Motor neuron (in vitro differentiated cells): ENCODE results near the gene PROM2. TPM values are rescaled to one million over a fixed set of nuclear protein-coding genes. Genes with fewer than 3 reads are reported as not detected.
A peak's percentile ranks its signal among the peaks of the same experiment; 100 is the strongest.

ENCODE experiments used
- ATAC-seq, 8 experiments: fragments of 200-7000 bp; cut with Tn5 transposase; replicated peaks in 6 of 8; 2 replicates each; pipeline ENCODE4 v1.8.0; 2021; ENCODE audit warnings: mild to moderate bottlenecking in 8 of 8, moderate library complexity in 8 of 8
- H3K27ac ChIP-seq, 2 donors: fragments of 250-450 bp; sonication (Bioruptor Pico); 2 replicates each; pipeline ENCODE4 v1.9.0; 2021; ENCODE audit warnings: antibody characterized with exemption in 2 of 2, mild to moderate bottlenecking in 2 of 2, moderate library complexity in 1 of 2
- H3K4me1 ChIP-seq, 2 donors: fragments of 250-450 bp; sonication (Bioruptor Pico); replicated peaks in 1 of 2; 2 replicates each; pipeline ENCODE4 v1.6.1; 2021; ENCODE audit warnings: antibody characterized with exemption in 2 of 2, mild to moderate bottlenecking in 2 of 2, moderate library complexity in 1 of 2
- H3K4me3 ChIP-seq, 5 donors: fragments of 250-450 bp; sonication (Bioruptor Pico); 2 replicates each; pipeline ENCODE4 v1.9.0; 2021; ENCODE audit warnings: antibody characterized with exemption in 5 of 5, mild to moderate bottlenecking in 5 of 5, moderate library complexity in 4 of 5
- WGBS, 10 experiments: fragments of 450-650 bp; shearing (Covaris generic); methylation state at CpG; one replicate each; pipeline ENCODE4 v1.0.0; 2022; 5-methylcytosine and 5-hydroxymethylcytosine counted together
- in situ Hi-C, 9 experiments: fragments of 400-800 bp; cut with MboI; loops; one replicate each; pipeline ENCODE4 v1.15.0; 2021; ENCODE audit warnings: low sequenced_read_pairs in 9 of 9, low pct_unique_long_range_greater_than_20kb in 2 of 9; ENCODE audit not compliant: unreplicated experiment in 9 of 9
- total RNA-seq, 8 experiments: library from RNA; unstranded; fragments of 300-600 nt; gene quantifications; 2 replicates each; pipeline versions ENCODE4 v1.2.3 to v1.2.4, GENCODE V29; 2022

Gene PROM2
- total RNA-seq, 8 experiments from 2014 or later = 0.58 to 4.6 (median 2.0) TPM

DNA sequence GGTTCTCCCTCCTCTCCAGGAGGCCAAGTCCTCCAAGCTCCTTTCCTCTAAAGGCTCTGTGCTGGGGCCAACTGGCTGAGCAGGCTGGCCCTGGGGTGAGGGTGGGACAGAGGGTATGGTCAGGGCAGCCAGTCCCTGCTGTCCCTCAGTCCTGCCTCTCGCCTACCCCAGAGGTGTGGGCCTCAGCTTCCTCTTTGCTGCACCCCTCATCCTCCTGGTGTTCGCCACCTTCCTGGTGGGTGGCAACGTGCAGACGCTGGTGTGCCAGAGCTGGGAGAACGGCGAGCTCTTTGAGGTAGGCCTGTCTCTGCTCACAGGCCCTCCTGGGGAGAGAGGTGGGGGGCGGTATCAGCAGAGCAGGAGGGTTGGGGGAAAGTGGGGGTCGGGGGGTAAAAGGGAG is 6.8 kb downstream of the PROM2 start:
- H3K27ac ChIP-seq = no peak overlapping the region
- ATAC-seq = no peak
- no peaks in the 10 kb centered on the region for H3K4me1 ChIP-seq
- H3K4me3 ChIP-seq = no peak overlapping the region
- in situ Hi-C loops = no loop called here
- WGBS, 10 experiments = no CpG with 5 or more reads among the region's 8 CpGs

DNA sequence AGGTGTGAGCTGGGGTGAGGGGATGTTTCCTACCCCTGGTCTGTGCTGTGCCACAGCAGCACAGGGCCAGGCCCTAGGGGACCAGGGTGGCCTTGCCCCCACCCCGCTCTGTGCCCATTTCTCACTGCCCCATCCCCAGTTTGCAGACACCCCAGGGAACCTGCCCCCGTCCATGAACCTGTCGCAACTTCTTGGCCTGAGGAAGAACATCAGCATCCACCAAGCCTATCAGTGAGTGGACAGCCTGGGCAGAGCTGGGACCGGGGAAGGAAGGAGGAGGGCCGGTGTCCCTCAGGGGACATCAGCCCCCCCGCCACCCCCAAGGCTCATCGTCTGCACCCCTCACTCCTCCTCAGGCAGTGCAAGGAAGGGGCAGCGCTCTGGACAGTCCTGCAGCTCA is 7.5 kb downstream of the PROM2 start:
- Histone ChIP-seq H3K4me1 (no peaks in the 10 kb centered on the region), H3K27ac (no peak overlapping the region), H3K4me3 (no peak overlapping the region)
- in situ Hi-C loops = no loop called here
- no peak for ATAC-seq
- 96 to 100% methylated on average over 1 to 4 of the region's 8 CpGs; no CpG with 5 or more reads in 8 of the 10 experiments for WGBS, 10 experiments

DNA sequence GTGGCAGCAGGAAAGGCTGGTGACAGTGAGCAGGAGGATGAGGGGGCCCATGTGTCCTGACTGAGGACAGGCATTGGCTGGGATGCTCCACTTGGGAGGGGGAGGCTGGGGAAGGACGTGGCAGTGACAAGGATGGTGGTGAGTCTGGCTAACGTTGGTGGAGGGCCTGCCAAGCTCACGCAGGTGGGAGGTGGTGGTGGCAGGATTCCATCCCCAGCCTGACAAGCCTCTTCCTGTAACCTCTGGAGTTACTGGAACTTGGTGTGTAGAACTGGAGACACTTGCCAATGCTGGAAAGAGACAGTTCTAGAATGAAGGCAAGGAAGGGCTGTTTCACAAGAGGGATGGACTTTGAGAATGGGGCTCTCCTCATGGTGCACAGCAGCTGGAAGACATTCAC is 8.2 kb downstream of the PROM2 start:
- Histone ChIP-seq H3K27ac (no peak overlapping the region), H3K4me1 (no peaks in the 10 kb centered on the region), H3K4me3 (no peak overlapping the region)
- ATAC-seq = no peak
- WGBS, 10 experiments = no CpG with 5 or more reads among the region's 3 CpGs
- in situ Hi-C loops = no loop called here

DNA sequence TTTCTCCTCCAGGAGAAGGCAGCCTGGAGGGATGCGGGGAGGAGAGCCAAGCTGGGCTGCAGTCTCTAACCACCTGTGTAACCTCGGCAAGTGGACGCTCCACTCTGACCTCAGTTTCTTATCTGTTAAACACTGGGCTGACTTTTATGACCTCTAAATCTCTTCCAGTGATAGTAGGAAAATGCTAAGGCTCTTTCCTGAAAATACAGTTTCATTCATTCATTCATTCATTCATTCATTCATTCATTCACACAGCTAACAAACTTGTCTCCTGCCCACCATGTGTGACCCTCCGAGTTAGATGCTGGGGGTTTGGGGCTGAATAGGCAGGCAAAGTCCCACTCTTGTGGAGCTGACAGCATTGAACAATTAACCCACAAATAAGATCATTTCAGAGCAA is 9.3 kb downstream of the PROM2 start:
- 59 to 100% (median 95%) methylated on average over 1 to 3 of the region's 4 CpGs; no CpG with 5 or more reads in 3 of the 10 experiments for WGBS, 10 experiments
- Histone ChIP-seq H3K4me3 (no peak overlapping the region), H3K4me1 (no peaks in the 10 kb centered on the region), H3K27ac (no peak overlapping the region)
- no peak for ATAC-seq
- in situ Hi-C loops = no loop called here

DNA sequence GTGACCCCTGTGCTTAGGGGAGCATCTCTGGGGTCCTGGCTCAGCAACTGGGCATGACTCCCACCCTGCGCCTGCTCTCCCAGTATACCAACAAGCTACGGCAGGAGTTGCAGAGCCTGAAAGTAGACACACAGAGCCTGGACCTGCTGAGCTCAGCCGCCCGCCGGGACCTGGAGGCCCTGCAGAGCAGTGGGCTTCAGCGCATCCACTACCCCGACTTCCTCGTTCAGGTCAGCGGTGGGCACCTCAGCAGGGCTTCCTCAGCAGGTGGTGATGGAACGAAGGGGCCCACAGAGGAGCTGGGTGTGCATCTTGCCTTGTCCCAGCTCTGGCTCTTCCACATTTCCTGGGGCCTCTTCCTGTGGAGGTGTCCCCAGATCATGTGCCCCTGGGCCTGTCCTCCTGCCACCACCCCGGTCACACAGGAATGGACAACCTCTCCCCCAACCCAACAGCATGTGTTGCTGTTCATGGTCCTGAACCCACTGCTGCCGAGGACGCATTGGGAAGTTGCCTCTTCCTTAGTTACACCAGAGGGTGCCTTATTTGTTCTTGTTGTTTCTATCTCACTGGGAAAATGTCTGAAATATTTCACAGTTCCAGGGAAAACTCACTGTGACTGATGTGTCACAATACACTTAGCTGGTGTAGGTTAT is 10.8 kb downstream of the PROM2 start:
- Histone ChIP-seq H3K4me3 (no peak overlapping the region), H3K27ac (no peak overlapping the region), H3K4me1 (no peaks in the 10 kb centered on the region)
- 30 to 96% (median 85%) methylated on average over 2 to 10 of the region's 13 CpGs; no CpG with 5 or more reads in 6 of the 10 experiments for WGBS, 10 experiments
- in situ Hi-C loops = no loop called here
- ATAC-seq = no peak

DNA sequence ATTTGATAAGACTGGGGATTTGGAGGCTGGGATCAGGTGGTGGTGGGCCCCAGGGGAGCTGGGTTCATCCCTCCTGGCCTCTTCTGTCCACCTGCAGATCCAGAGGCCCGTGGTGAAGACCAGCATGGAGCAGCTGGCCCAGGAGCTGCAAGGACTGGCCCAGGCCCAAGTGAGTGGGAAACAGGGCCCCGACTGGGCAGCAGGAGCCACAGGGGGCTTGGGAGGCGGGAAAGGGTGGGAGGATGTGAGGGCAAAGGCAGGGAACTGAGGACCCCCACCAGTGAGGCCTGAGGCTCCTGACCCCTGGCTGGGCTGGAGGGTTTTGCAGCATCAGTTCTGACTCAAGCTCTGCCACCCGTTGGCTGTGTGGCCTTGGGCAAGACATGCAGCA is 11.3 kb downstream of the PROM2 start:
- no peak overlapping the region for H3K4me3 ChIP-seq
- in situ Hi-C loops = no loop called here
- no peaks in the 10 kb centered on the region for H3K4me1 ChIP-seq
- WGBS, 10 experiments = 29 to 67% methylated on average over 3 of the region's 4 CpGs; no CpG with 5 or more reads in 8 of the 10 experiments
- H3K27ac ChIP-seq = no peak overlapping the region
- ATAC-seq = no peak

DNA sequence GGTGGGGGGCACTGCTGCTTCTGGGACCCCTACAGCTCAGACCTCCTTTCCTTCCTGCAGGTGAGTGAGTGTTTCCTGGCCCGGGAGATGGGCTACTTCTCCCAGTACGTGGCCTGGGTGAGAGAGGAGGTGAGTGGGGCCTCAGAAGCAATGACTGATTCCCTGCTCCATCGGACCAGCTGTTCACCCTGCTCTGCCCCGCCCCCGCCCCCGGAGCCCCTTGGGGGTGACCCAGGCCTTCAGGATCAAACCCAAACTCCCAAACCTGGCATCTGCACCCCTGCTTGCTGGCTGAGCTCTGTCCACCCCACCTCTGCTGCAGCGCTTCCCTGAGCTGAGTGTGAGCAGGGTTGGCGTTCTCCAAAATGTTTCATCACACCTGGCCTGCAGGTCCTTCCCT is 13.1 kb downstream of the PROM2 start:
- no CpG with 5 or more reads among the region's 8 CpGs for whole genome bisulfite sequencing, 10 experiments
- no peak for ATAC-seq
- no peak overlapping the region for H3K27ac ChIP-seq
- no peak overlapping the region for H3K4me3 ChIP-seq
- no peaks in the 10 kb centered on the region for H3K4me1 ChIP-seq
- in situ Hi-C loops = no loop called here

DNA sequence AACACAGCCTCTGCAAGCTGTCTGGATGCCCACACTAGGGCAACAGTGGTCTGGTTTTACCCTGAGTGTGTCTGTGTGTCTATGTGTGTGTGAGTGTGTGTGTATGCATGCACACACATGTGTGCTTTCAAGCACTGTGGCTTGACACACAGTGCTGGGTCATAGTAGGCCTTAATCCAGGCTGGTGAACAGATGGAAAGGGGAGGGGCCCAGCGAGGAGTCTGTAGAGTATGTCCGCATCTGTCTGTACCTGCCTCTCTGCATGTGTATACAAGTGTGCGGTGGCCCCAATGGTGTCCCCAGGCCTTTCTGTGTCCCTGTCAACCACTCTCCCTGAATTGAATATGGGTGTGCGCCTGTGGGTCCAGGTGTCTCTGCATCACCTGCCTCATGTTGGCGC is 13.6 kb downstream of the PROM2 start:
- in situ Hi-C loops = no loop called here
- no peak overlapping the region for H3K27ac ChIP-seq
- no peaks in the 10 kb centered on the region for H3K4me1 ChIP-seq
- WGBS, 10 experiments = 54 to 94% (median 83%) methylated on average over 3 to 4 of the region's 5 CpGs; no CpG with 5 or more reads in 7 of the 10 experiments
- H3K4me3 ChIP-seq = no peak overlapping the region
- no peak for ATAC-seq

DNA sequence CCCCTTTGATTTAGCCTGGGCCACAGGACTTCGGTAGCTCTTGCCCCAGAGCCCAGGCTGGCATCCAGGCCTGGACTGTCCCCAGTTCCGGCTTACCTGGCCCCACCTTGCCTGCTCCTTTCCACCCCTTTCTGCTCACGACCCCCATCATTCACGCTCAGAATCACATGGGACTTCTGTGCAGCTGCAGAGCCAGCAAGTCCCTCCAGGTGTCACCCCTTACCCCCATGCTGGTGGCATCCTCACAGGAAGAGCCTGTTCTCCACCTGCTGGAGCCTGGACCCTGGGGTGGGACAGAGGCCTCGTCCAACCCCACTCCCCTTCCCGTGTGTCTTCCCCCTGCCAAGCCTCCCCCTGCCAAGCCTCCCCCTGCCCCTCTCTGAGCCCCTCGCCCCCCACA is 15.0 kb downstream of the PROM2 start:
- H3K4me3 ChIP-seq = no peak overlapping the region
- WGBS, 10 experiments = no CpG with 5 or more reads among the region's 7 CpGs
- H3K4me1 ChIP-seq = no peaks in the 10 kb centered on the region
- H3K27ac ChIP-seq = no peak overlapping the region
- in situ Hi-C loops = no loop called here
- ATAC-seq = peak in 1 of 8 experiments; percentile 63

DNA sequence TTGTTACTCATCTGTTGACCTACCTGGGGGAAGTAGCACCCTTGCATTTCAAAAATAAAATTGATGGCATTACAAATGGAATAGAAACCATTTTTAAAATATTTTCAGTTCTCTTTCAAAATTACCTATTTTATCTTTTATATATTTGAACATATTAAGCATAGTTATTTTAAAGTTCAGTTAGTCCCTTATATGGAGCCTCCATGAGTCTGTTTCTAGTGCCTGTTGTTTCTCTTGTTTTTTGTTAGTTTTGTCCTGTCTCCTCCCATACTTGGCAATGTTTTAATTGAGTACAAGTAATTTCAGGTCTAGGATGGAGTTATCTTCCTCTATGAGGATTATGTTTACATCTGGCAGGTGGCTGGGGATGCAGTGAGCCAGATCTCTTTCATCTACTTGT is 17.0 kb downstream of the PROM2 start:
- no peak for ATAC-seq
- no peak overlapping the region for H3K27ac ChIP-seq
- H3K4me3 ChIP-seq = no peak overlapping the region
- H3K4me1 ChIP-seq = peaks cover 2 to 6% of the 10 kb centered on the region in 2 donors
- in situ Hi-C loops = no loop called here

DNA sequence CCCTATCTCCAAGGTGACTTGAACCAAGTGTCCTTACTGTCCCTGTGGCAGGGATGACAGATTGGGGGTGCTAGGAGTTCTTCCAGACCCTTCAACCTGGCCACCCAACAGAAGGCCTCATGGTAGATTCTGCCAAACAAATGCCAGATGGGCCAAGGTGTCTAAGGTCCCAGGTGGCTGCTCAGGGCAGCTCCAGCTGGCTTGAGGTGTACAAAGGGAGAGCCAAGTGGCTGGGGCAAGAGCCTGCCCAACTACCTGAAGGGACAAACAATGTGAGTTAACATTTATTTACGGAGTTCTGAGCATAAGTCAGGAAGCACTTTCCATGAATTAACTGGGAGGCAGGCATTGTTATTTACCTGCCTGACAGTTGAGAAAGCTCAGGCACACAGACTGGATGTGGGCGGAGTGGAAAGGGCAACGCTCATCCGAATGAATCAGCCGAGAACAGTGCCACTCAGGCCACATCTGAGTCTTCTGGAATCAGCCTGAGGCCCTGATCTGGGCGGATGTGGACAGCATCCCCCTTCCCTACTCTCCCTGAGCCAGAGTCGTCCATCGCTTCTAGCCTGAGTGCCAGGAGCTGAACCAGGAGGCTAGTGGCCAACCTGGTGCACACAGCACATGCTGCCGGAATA is 18.5 kb downstream of the PROM2 start:
- no peak overlapping the region for H3K4me3 ChIP-seq
- peaks cover 14 to 21% of the 10 kb centered on the region in 2 donors for H3K4me1 ChIP-seq
- ATAC-seq = no peak
- WGBS, 10 experiments = 0 to 100% (median 84%) methylated on average over 1 to 5 of the region's 9 CpGs; no CpG with 5 or more reads in 4 of the 10 experiments
- in situ Hi-C loops = no loop called here
- H3K27ac ChIP-seq = no peak overlapping the region

DNA sequence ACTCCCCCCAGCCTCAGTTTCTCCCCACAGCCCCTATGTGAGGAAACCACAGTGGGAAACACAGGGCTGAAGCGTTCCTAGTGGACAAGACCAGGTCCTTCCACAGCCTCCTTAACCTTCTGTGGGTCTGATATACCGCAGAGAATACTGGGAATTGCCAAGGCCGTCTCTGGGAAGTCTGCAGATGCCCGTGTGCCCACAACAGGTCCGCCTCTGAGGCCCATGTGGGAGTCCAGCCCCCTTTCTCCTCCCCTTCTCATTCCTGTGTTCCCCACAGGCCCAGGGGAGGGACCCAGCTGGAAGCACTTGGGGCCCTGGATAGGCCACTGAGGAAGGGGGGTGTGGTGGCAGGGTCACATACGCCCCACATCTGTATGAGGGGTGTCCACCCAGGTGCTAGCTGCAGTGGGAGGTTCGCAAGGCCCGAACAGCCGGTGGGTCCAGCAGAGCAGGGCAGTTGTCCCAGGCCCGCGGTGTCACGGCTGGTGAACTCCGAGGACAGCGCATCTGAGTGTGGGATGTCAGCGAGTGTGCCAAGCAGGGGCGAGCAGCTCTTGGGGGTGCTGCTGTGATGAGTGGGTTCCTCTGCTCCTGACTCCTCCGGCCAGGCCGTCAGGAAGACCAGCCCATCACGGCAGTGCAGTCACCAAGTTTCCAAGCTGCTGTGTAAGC is 20.5 kb downstream of the PROM2 start:
- peaks cover 16 to 25% of the 10 kb centered on the region in 2 donors for H3K4me1 ChIP-seq
- H3K27ac ChIP-seq = no peak overlapping the region
- WGBS, 10 experiments = 0 to 100% (median 73%) methylated on average over 1 to 4 of the region's 19 CpGs; no CpG with 5 or more reads in 3 of the 10 experiments
- no peak overlapping the region for H3K4me3 ChIP-seq
- in situ Hi-C loops = no loop called here
- no peak for ATAC-seq

DNA sequence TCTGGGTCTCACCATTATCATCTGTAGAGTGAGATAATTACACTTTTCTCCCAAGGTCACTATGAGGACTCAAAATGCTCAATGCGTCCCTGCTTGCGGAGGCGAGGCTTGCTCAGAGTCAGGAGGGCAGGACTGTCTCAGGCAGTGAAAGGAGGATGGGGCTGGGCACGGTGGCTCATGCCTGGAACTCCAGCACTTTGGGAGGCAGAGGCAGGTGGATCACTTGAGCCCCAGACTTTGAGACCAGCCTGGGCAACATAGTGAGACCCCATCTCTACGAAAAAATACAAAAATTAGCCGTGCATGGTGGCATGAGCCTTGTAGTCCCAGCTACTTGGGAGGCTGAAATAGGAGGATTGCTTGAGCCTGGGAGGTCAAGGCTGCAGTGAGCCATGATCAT is 21.1 kb downstream of the PROM2 start:
- in situ Hi-C loops = no loop called here
- no peak overlapping the region for H3K27ac ChIP-seq
- no peak overlapping the region for H3K4me3 ChIP-seq
- no peak for ATAC-seq
- 17 to 93% (median 90%) methylated on average over 2 to 3 of the region's 6 CpGs; no CpG with 5 or more reads in 6 of the 10 experiments for WGBS, 10 experiments
- H3K4me1 ChIP-seq = peaks cover 16 to 31% of the 10 kb centered on the region in 2 donors
